Esophagus (tissue), 2 donors: Measurements from ENCODE around the gene USP43. TPM values are rescaled to one million over a fixed set of nuclear protein-coding genes. Genes with fewer than 3 reads are reported as not detected.

Experiments used
- polyA plus RNA-seq, 2 donors: library from polyadenylated mRNA; stranded (reverse); fragments of 200-250 nt; gene quantifications; one replicate each; pipeline ENCODE4 v1.2.3, GENCODE V29; 2013
- donor health status: healthy with polysubstance abuse.
- donor health status: Bipolar disorder and iron deficiency.

USP43 gene
- polyA plus RNA-seq, 2 donors, result 5.7 to 5.8 TPM

Other genes starting within 250 kb of the USP43 start
- 10 to 100 TPM; 37.0 to 44.8 TPM for gene STX8, start 69.7 kb upstream of the USP43 start, polyA plus RNA-seq
- gene CFAP52, start 68.9 kb upstream of the USP43 start, polyA plus RNA-seq, result under 1 TPM in 1 of 2 donors, not detected in 1; 0.15 TPM
- under 1 TPM in 1 of 2 donors, not detected in 1; 0.05 TPM for gene DHRS7C, start 146.1 kb downstream of the USP43 start, polyA plus RNA-seq
- not detected for gene GSG1L2, start 176.6 kb downstream of the USP43 start, polyA plus RNA-seq
- under 1 TPM; 0.15 to 0.18 TPM for gene GLP2R, start 180.4 kb downstream of the USP43 start, polyA plus RNA-seq